Immature natural killer cell (primary cell): ENCODE results near the gene BNC2. TPM values are rescaled to one million over a fixed set of nuclear protein-coding genes. Genes with fewer than 3 reads are reported as not detected.

Experiments
- DNase-seq, 3 donors: peaks; one replicate each; pipeline ENCODE4 v3.0.0; 2022; ENCODE audit warnings: mixed read lengths in 1 of 3
- H3K27ac Mint-ChIP-seq, 6 donors: one replicate each; pipeline ENCODE4 v1.8.0; 2020; ENCODE audit warnings: mixed read lengths in 6 of 6, mild to moderate bottlenecking in 5 of 6, inconsistent platforms in 4 of 6, moderate library complexity in 3 of 6
- H3K27me3 Mint-ChIP-seq, 3 donors: one replicate each; pipeline ENCODE4 v1.8.0; 2020 to 2021; ENCODE audit warnings: low read depth in 3 of 3, mild to moderate bottlenecking in 3 of 3, mixed read lengths in 3 of 3, moderate library complexity in 3 of 3, inconsistent platforms in 1 of 3
- H3K36me3 Mint-ChIP-seq, 3 donors: one replicate each; pipeline ENCODE4 v1.8.0; 2020; ENCODE audit warnings: mixed read lengths in 3 of 3, inconsistent platforms in 2 of 3, mild to moderate bottlenecking in 2 of 3
- H3K4me1 Mint-ChIP-seq, 2 donors: one replicate each; pipeline ENCODE4 v1.8.0; 2020; ENCODE audit warnings: inconsistent platforms in 2 of 2, mild to moderate bottlenecking in 2 of 2, mixed read lengths in 2 of 2, moderate library complexity in 1 of 2
- H3K4me3 Mint-ChIP-seq, 5 donors: one replicate each; pipeline ENCODE4 v1.8.0; 2020; ENCODE audit warnings: mild to moderate bottlenecking in 5 of 5, mixed read lengths in 5 of 5, inconsistent platforms in 3 of 5, moderate library complexity in 3 of 5
- H3K9me3 Mint-ChIP-seq, 6 donors: one replicate each; pipeline ENCODE4 v1.8.0; 2020; ENCODE audit warnings: mild to moderate bottlenecking in 6 of 6, mixed read lengths in 6 of 6, inconsistent platforms in 4 of 6, moderate library complexity in 3 of 6
- polyA plus RNA-seq, 3 donors: library from polyadenylated mRNA; unstranded; fragments of 300-500 nt; fragmentation: Illumina TruSeq; gene quantifications; one replicate each; pipeline ENCODE4 v1.2.3, GENCODE V29; 2021

Gene BNC2
- polyA plus RNA-seq, 3 donors from 2014 or later: 6.5 to 11.0 (median 7.7) TPM

GRCh38 chr9:16391369-16391768 lies 479.1 kb downstream of the BNC2 start:
- Mint-ChIP-seq H3K9me3 (peaks cover 0 to 5% (median 0%) of the 10 kb centered on the region in 6 donors), H3K4me1 (no peaks in the 10 kb centered on the region), H3K27ac (no peak overlapping the region), H3K4me3 (no peak overlapping the region), H3K27me3 (peaks cover 0 to 2% (median 0%) of the 10 kb centered on the region in 3 donors), H3K36me3 (peaks cover 0 to 3% (median 0%) of the 10 kb centered on the region in 3 donors)
- no peak for DNase-seq

DNA sequence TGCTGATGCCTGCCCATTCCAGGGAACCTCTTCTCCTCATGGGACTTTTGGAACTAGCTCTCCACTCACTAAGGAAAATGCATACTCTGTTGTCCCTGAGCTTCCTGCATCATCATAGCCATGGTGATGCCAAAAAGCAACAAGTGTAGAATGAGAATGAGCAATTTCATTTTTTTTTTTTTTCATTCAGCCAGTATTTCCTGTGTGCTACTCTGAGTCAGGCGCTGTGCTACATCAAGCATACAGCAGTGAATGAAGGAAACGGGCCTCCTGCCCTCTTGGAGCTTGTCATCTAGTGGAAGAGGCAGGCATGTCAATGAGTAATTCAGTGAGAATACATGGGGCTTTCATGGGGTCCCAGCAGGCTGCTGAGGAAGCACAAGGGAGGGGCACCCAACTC lies 483.1 kb downstream of the BNC2 start:
- Mint-ChIP-seq H3K4me1 (no peaks in the 10 kb centered on the region), H3K27ac (no peak overlapping the region), H3K4me3 (no peak overlapping the region), H3K36me3 (no peaks in the 10 kb centered on the region), H3K27me3 (peaks cover 0 to 4% (median 3%) of the 10 kb centered on the region in 3 donors), H3K9me3 (peaks cover 0 to 14% (median 0%) of the 10 kb centered on the region in 6 donors)
- DNase-seq: no peak

DNA sequence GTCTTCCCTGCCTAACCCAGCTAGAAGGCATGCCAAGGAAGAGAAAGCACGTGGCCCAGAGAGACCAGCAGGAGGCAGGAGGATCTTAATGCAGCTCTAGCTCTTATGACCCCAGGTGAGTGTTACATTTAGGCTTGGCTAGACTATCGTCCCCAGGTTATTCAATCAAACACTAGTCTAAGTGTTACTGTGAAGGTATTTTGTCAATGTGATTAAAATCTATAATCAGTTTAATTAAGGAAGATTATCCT lies 483.7 kb downstream of the BNC2 start:
- no peak overlapping the region for H3K27ac Mint-ChIP-seq
- no peak overlapping the region for H3K4me3 Mint-ChIP-seq
- no peak for DNase-seq
- H3K36me3 Mint-ChIP-seq: no peaks in the 10 kb centered on the region
- H3K27me3 Mint-ChIP-seq: peaks cover 0 to 4% (median 3%) of the 10 kb centered on the region in 3 donors
- peaks cover 0 to 14% (median 0%) of the 10 kb centered on the region in 6 donors for H3K9me3 Mint-ChIP-seq
- no peaks in the 10 kb centered on the region for H3K4me1 Mint-ChIP-seq

DNA sequence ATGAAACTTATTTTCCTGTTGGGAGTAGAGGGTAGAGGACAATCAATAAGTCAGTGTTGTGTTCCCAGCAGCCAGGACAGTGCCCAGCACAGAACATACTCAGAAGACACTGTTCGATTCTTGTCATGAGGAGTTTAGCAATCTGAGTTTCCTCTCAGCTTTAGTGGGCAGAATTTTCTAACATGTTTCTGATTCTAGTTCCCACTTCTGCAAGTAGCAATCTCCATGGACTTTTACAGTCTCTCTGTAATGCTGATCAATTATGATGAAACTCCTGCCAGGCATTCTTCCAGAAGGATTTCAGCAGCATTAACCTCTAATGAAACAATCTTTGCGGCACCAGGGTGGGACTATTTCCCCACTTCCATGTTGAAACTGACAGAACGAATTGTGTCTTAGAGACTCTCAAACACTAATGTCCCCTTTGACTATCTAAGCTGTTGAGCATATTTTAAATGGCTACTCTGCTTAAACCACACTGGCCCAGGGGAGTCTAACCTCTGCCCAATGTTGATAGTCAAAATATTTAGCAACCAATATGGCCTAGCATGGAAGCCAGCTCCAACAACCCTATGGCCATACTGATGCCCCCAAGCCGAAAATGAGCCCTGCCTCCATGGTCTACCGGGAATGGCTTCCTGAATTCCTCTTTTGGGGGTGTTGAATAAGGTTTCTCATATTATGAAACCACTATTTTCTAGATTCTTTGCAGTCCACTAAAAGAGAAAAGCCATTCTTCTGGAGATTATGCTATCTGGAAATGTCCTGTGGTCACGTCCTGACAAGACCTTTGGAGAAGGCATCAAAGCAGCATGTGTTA lies 484.3 kb downstream of the BNC2 start:
- Mint-ChIP-seq H3K4me3 (no peak overlapping the region), H3K9me3 (peaks cover 0 to 14% (median 0%) of the 10 kb centered on the region in 6 donors), H3K4me1 (no peaks in the 10 kb centered on the region), H3K36me3 (no peaks in the 10 kb centered on the region), H3K27me3 (peaks cover 3 to 4% (median 3%) of the 10 kb centered on the region in 3 donors), H3K27ac (no peak overlapping the region)
- DNase-seq: no peak

- DNase-seq: no peak
- Mint-ChIP-seq H3K9me3 (peaks cover 0 to 14% (median 0%) of the 10 kb centered on the region in 6 donors), H3K4me1 (no peaks in the 10 kb centered on the region), H3K36me3 (no peaks in the 10 kb centered on the region), H3K4me3 (no peak overlapping the region), H3K27me3 (peaks cover 3 to 4% (median 3%) of the 10 kb centered on the region in 3 donors), H3K27ac (no peak overlapping the region)
Observed at GRCh38 chr9:16385590-16385989, 484.9 kb downstream of the BNC2 start.

GRCh38 chr9:16384993-16385392 lies 485.5 kb downstream of the BNC2 start:
- no peak for DNase-seq
- Mint-ChIP-seq H3K4me1 (no peaks in the 10 kb centered on the region), H3K4me3 (no peak overlapping the region), H3K36me3 (no peaks in the 10 kb centered on the region), H3K27me3 (peaks cover 3 to 4% (median 4%) of the 10 kb centered on the region in 3 donors), H3K27ac (no peak overlapping the region), H3K9me3 (peaks cover 0 to 14% (median 0%) of the 10 kb centered on the region in 6 donors)

DNA sequence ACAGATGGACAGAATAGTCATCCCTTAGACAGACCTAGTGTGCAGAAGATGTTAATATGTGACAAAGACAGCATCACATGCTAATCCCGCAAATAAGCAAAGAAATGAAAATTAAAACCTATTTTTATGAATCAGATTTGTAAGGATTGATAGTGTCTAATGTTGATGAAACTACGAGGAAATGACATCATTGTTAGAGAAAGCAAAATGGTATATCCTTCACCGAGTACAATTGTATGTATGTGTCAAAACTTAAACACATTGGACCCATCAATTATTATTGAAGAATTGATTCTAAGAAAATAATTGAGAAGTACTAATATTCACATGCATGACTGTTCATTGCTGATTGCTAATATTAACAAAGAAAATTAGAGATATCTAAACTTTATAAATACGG lies 493.2 kb downstream of the BNC2 start:
- no peak overlapping the region for H3K27ac Mint-ChIP-seq
- DNase-seq: no peak
- H3K4me3 Mint-ChIP-seq: no peak overlapping the region
- peaks cover 0 to 8% (median 0%) of the 10 kb centered on the region in 6 donors for H3K9me3 Mint-ChIP-seq
- H3K27me3 Mint-ChIP-seq: peaks cover 2 to 9% (median 6%) of the 10 kb centered on the region in 3 donors
- no peaks in the 10 kb centered on the region for H3K36me3 Mint-ChIP-seq
- no peaks in the 10 kb centered on the region for H3K4me1 Mint-ChIP-seq

DNA sequence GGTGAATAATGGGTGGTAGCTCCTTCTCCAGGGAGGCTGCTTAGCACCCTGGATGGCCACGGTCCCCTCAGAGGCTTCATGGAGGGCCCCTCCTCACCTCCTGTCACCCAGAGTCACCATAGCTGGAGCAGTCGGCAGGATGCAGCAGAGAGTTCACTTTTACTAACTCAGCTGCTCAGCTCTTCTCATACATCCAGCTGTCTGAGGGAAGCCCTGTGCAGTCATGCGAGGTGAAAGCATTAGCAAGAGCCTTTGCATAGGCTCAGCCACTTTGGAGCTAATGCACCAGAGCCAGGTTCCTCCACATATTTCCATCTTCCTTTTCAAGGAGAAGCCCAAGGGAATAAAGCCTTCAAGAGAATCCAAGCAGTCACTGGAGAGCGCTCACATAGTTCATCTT lies 499.2 kb downstream of the BNC2 start:
- Mint-ChIP-seq H3K27ac (no peak overlapping the region), H3K27me3 (peaks cover 2 to 5% (median 4%) of the 10 kb centered on the region in 3 donors), H3K4me1 (no peaks in the 10 kb centered on the region), H3K9me3 (peaks cover 0 to 5% (median 0%) of the 10 kb centered on the region in 6 donors), H3K4me3 (no peak overlapping the region), H3K36me3 (no peaks in the 10 kb centered on the region)
- no peak for DNase-seq

- Mint-ChIP-seq H3K27me3 (peaks cover 2 to 5% (median 4%) of the 10 kb centered on the region in 3 donors), H3K9me3 (peaks cover 0 to 7% (median 0%) of the 10 kb centered on the region in 6 donors), H3K36me3 (no peaks in the 10 kb centered on the region), H3K4me3 (no peak overlapping the region), H3K4me1 (no peaks in the 10 kb centered on the region), H3K27ac (no peak overlapping the region)
- no peak for DNase-seq
Observed at GRCh38 chr9:16370647-16371046, 499.8 kb downstream of the BNC2 start.

- H3K9me3 Mint-ChIP-seq: peaks cover 0 to 7% (median 0%) of the 10 kb centered on the region in 6 donors
- no peak overlapping the region for H3K27ac Mint-ChIP-seq
- DNase-seq: no peak
- no peaks in the 10 kb centered on the region for H3K36me3 Mint-ChIP-seq
- no peaks in the 10 kb centered on the region for H3K4me1 Mint-ChIP-seq
- no peak overlapping the region for H3K4me3 Mint-ChIP-seq
- peaks cover 2 to 5% (median 4%) of the 10 kb centered on the region in 3 donors for H3K27me3 Mint-ChIP-seq
Observed at GRCh38 chr9:16369427-16369826, 501.0 kb downstream of the BNC2 start.

GRCh38 chr9:16368237-16369087 lies 502.0 kb downstream of the BNC2 start:
- Mint-ChIP-seq H3K27me3 (peaks cover 2 to 5% (median 4%) of the 10 kb centered on the region in 3 donors), H3K4me3 (no peak overlapping the region), H3K36me3 (no peaks in the 10 kb centered on the region), H3K4me1 (no peaks in the 10 kb centered on the region), H3K27ac (no peak overlapping the region), H3K9me3 (peaks cover 0 to 4% (median 0%) of the 10 kb centered on the region in 6 donors)
- no peak for DNase-seq

DNA sequence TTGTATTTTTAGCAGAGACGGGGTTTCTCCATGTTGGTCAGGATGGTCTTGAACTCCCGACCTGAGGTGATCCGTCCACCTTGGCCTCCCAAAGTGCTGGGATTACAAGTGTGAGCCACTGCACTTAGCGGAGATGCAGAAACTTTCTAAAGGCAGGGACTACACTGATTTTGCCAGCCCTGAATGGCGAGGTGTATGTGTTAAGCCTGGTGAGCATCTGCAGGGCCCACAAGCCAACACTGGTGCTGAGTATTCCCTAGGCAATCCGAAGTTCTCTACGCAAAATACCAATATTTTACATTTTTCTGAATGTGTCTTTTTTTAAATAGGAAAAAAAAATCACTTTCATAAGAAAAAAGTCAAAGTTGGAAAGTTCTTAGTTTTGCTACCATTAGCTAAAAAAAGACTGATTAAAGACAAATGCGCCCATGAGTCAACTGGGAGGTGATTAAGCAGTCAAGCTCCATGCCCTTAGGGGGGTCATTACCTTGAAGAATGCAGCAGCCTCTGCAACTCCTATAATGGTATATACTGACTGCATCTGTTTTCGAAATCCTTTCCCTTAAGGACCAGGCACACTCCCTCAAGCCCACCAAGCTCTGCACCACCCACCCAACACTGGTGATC lies 502.8 kb downstream of the BNC2 start:
- H3K4me3 Mint-ChIP-seq: no peak overlapping the region
- no peak overlapping the region for H3K27ac Mint-ChIP-seq
- peaks cover 0 to 4% (median 0%) of the 10 kb centered on the region in 6 donors for H3K9me3 Mint-ChIP-seq
- DNase-seq: no peak
- no peaks in the 10 kb centered on the region for H3K4me1 Mint-ChIP-seq
- no peaks in the 10 kb centered on the region for H3K36me3 Mint-ChIP-seq
- H3K27me3 Mint-ChIP-seq: peaks cover 0 to 1% (median 0%) of the 10 kb centered on the region in 3 donors

- no peak overlapping the region for H3K27ac Mint-ChIP-seq
- no peak for DNase-seq
- H3K27me3 Mint-ChIP-seq: peaks cover 0 to 3% (median 1%) of the 10 kb centered on the region in 3 donors
- no peak overlapping the region for H3K4me3 Mint-ChIP-seq
- H3K36me3 Mint-ChIP-seq: no peaks in the 10 kb centered on the region
- H3K9me3 Mint-ChIP-seq: peaks cover 0 to 6% (median 0%) of the 10 kb centered on the region in 6 donors
- no peaks in the 10 kb centered on the region for H3K4me1 Mint-ChIP-seq
Observed at GRCh38 chr9:16364347-16364746, 506.1 kb downstream of the BNC2 start.

DNA sequence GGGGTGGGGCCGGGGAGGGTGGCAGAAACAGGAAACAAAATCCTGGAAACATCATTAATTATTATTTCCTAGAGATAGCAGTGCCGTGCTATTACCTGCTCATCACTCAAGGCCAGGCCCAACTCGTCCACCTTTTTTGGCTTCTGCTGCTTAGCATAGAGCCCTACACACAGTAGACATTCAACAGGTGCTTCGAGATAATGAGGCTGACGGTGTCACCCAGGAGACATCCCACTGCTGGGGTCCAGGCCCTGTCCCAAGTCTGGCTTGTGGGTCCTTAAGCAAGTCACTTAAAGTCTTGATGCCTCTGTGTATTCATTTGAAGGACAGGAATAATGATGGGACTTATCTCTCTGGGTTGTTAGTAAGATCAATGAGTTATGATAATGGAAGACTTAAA lies 506.6 kb downstream of the BNC2 start:
- Mint-ChIP-seq H3K4me3 (no peak overlapping the region), H3K27me3 (peaks cover 0 to 3% (median 1%) of the 10 kb centered on the region in 3 donors), H3K9me3 (peaks cover 0 to 6% (median 0%) of the 10 kb centered on the region in 6 donors), H3K36me3 (no peaks in the 10 kb centered on the region), H3K27ac (no peak overlapping the region), H3K4me1 (no peaks in the 10 kb centered on the region)
- DNase-seq: no peak
